ENCODE data around the gene TPSAB1.
"Not testable (repeated sequence)": the region's sequence is repeated elsewhere in the genome, so short reads cannot be mapped to it uniquely, and the experiment has no call there.

Gene TPSAB1

GRCh38 chr16:1240436-1240835 lies at the start of gene TPSAB1:
Gene TPSAB1 (plus strand): TSS chr16:1240705. CDS start chr16:1240939, 234 bp downstream.
- H3K27ac Mint-ChIP-seq; H3K9me3 Mint-ChIP-seq; H3K27me3 Mint-ChIP-seq; H3K4me3 Mint-ChIP-seq; H3K36me3 Mint-ChIP-seq (ENCODE audit: low read depth); H3K4me1 Mint-ChIP-seq (ENCODE audit: low read depth): not testable (repeated sequence)

GRCh38 chr16:1190789-1191188 lies 49.7 kb upstream of the TPSAB1 start:
- H3K27ac Mint-ChIP-seq; H3K27me3 Mint-ChIP-seq; H3K4me1 Mint-ChIP-seq (ENCODE audit: low read depth); H3K36me3 Mint-ChIP-seq (ENCODE audit: low read depth); H3K9me3 Mint-ChIP-seq; H3K4me3 Mint-ChIP-seq: not testable (repeated sequence)

- H3K27me3 Mint-ChIP-seq = no peaks in the 10 kb centered on the region
- H3K27ac Mint-ChIP-seq = no peak overlapping the region
- no peak overlapping the region for H3K4me3 Mint-ChIP-seq
- no peaks in the 10 kb centered on the region for H3K9me3 Mint-ChIP-seq
- H3K4me1 Mint-ChIP-seq (ENCODE audit: low read depth) = no peaks in the 10 kb centered on the region
- H3K36me3 Mint-ChIP-seq (ENCODE audit: low read depth) = no peaks in the 10 kb centered on the region
These were observed 48.0 kb upstream of the TPSAB1 start for GRCh38 chr16:1192384-1193073.

- no peaks in the 10 kb centered on the region for H3K36me3 Mint-ChIP-seq (ENCODE audit: low read depth)
- no peaks in the 10 kb centered on the region for H3K27me3 Mint-ChIP-seq
- H3K4me3 Mint-ChIP-seq = no peak overlapping the region
- H3K9me3 Mint-ChIP-seq = no peaks in the 10 kb centered on the region
- no peak overlapping the region for H3K27ac Mint-ChIP-seq
- no peaks in the 10 kb centered on the region for H3K4me1 Mint-ChIP-seq (ENCODE audit: low read depth)
These were observed 47.2 kb upstream of the TPSAB1 start for GRCh38 chr16:1193143-1193824.

- Mint-ChIP-seq H3K27ac (no peak overlapping the region), H3K4me3 (no peak overlapping the region), H3K9me3 (no peaks in the 10 kb centered on the region), H3K36me3 (ENCODE audit: low read depth) (no peaks in the 10 kb centered on the region), H3K27me3 (no peaks in the 10 kb centered on the region), H3K4me1 (ENCODE audit: low read depth) (no peaks in the 10 kb centered on the region)
These were observed 46.5 kb upstream of the TPSAB1 start for GRCh38 chr16:1193825-1194581.

- no peaks in the 10 kb centered on the region for H3K36me3 Mint-ChIP-seq (ENCODE audit: low read depth)
- H3K9me3 Mint-ChIP-seq = no peaks in the 10 kb centered on the region
- no peak overlapping the region for H3K27ac Mint-ChIP-seq
- no peaks in the 10 kb centered on the region for H3K4me1 Mint-ChIP-seq (ENCODE audit: low read depth)
- H3K4me3 Mint-ChIP-seq = no peak overlapping the region
- H3K27me3 Mint-ChIP-seq = no peaks in the 10 kb centered on the region
These were observed 45.7 kb upstream of the TPSAB1 start for GRCh38 chr16:1194665-1195392.

- no peaks in the 10 kb centered on the region for H3K4me1 Mint-ChIP-seq (ENCODE audit: low read depth)
These were observed 45.2 kb upstream of the TPSAB1 start for GRCh38 chr16:1195393-1195666.

GRCh38 chr16:1196494-1196893 lies 44.0 kb upstream of the TPSAB1 start:
- Mint-ChIP-seq H3K4me3 (no peak overlapping the region), H3K36me3 (ENCODE audit: low read depth) (no peaks in the 10 kb centered on the region), H3K9me3 (no peaks in the 10 kb centered on the region), H3K4me1 (ENCODE audit: low read depth) (no peaks in the 10 kb centered on the region), H3K27me3 (no peaks in the 10 kb centered on the region), H3K27ac (no peak overlapping the region)

More at GRCh38 chr16:1195393-1195666, 45.2 kb upstream of the TPSAB1 start:
- Mint-ChIP-seq H3K27me3 (no peaks in the 10 kb centered on the region), H3K27ac (no peak overlapping the region), H3K9me3 (no peaks in the 10 kb centered on the region), H3K4me3 (no peak overlapping the region), H3K36me3 (ENCODE audit: low read depth) (no peaks in the 10 kb centered on the region)

GRCh38 chr16:1197237-1197866 lies 43.2 kb upstream of the TPSAB1 start:
- H3K4me3 Mint-ChIP-seq = no peak overlapping the region
- H3K9me3 Mint-ChIP-seq = no peaks in the 10 kb centered on the region
- H3K27ac Mint-ChIP-seq = no peak overlapping the region
- no peaks in the 10 kb centered on the region for H3K4me1 Mint-ChIP-seq (ENCODE audit: low read depth)
- H3K27me3 Mint-ChIP-seq = no peaks in the 10 kb centered on the region
- H3K36me3 Mint-ChIP-seq (ENCODE audit: low read depth) = no peaks in the 10 kb centered on the region

GRCh38 chr16:1198194-1198593 lies 42.3 kb upstream of the TPSAB1 start:
- Mint-ChIP-seq H3K4me1 (ENCODE audit: low read depth) (no peaks in the 10 kb centered on the region), H3K27ac (no peak overlapping the region), H3K36me3 (ENCODE audit: low read depth) (no peaks in the 10 kb centered on the region)

GRCh38 chr16:1198671-1199346 lies 41.7 kb upstream of the TPSAB1 start:
- H3K4me1 Mint-ChIP-seq (ENCODE audit: low read depth); H3K27ac Mint-ChIP-seq; H3K36me3 Mint-ChIP-seq (ENCODE audit: low read depth); H3K27me3 Mint-ChIP-seq; H3K9me3 Mint-ChIP-seq; H3K4me3 Mint-ChIP-seq: not testable (repeated sequence)

More at GRCh38 chr16:1198194-1198593, 42.3 kb upstream of the TPSAB1 start:
- Mint-ChIP-seq H3K9me3 (no peaks in the 10 kb centered on the region), H3K27me3 (no peaks in the 10 kb centered on the region), H3K4me3 (no peak overlapping the region)

- no peak overlapping the region for H3K4me3 Mint-ChIP-seq
- no peaks in the 10 kb centered on the region for H3K27me3 Mint-ChIP-seq
- no peaks in the 10 kb centered on the region for H3K36me3 Mint-ChIP-seq (ENCODE audit: low read depth)
- no peaks in the 10 kb centered on the region for H3K4me1 Mint-ChIP-seq (ENCODE audit: low read depth)
- no peak overlapping the region for H3K27ac Mint-ChIP-seq
- H3K9me3 Mint-ChIP-seq = no peaks in the 10 kb centered on the region
These were observed 41.0 kb upstream of the TPSAB1 start for GRCh38 chr16:1199347-1200013.

- no peak overlapping the region for H3K27ac Mint-ChIP-seq
These were observed 40.4 kb upstream of the TPSAB1 start for GRCh38 chr16:1200014-1200627.

More at GRCh38 chr16:1200014-1200627, 40.4 kb upstream of the TPSAB1 start:
- Mint-ChIP-seq H3K4me1 (ENCODE audit: low read depth) (no peaks in the 10 kb centered on the region), H3K4me3 (no peak overlapping the region), H3K27me3 (no peaks in the 10 kb centered on the region), H3K36me3 (ENCODE audit: low read depth) (no peaks in the 10 kb centered on the region), H3K9me3 (no peaks in the 10 kb centered on the region)
